HEK293 (cell line): Measurements from ENCODE around the gene HPS4.

Experiments
- CTCF ChIA-PET: fragments of 350-600 bp; formaldehyde crosslinking; extraction: SDS; loops from one replicate; lab custom pipeline; 2021; ENCODE audit warnings: antibody characterized with exemption; lab: Yijun Ruan, JAX
- POLR2A ChIA-PET: fragments of 300-600 bp; formaldehyde crosslinking; extraction: SDS; loops from one replicate; lab custom pipeline; 2020; ENCODE audit warnings: antibody characterized with exemption, inconsistent platforms; lab: Yijun Ruan, JAX
- H3K27ac ChIP-seq: fragments of 200-500 bp; sonication (Bioruptor generic); 2 replicates; pipeline ENCODE4 v1.5.1; 2014; ENCODE audit warnings: low read depth, low read length, control low read depth, inconsistent platforms; ENCODE audit errors: extremely low read depth
- H3K36me3 ChIP-seq, 2 experiments: fragments of 200-500 bp in 1 of 2; sonication (Bioruptor generic) in 1 of 2; 1 replicate in 1 of 2; 2 replicates in 1 of 2; pipeline ENCODE4 v1.5.1; 2014 to 2017; ENCODE audit warnings: inconsistent platforms in 2 of 2, low read length in 2 of 2; ENCODE audit not compliant: control insufficient read depth in 2 of 2, insufficient read depth in 1 of 2
- H3K4me1 ChIP-seq: fragments of 200-500 bp; sonication (Bioruptor generic); 2 replicates; pipeline ENCODE4 v1.5.1; 2014; ENCODE audit warnings: mild to moderate bottlenecking, low read length, inconsistent platforms; ENCODE audit not compliant: control insufficient read depth, insufficient read depth
- H3K4me3 ChIP-seq: 2 replicates; pipeline ENCODE4 v1.5.1; 2011; ENCODE audit warnings: low read depth, mild to moderate bottlenecking, control low read depth, low read length, moderate library complexity
- H3K9me3 ChIP-seq: fragments of 200-500 bp; sonication (Bioruptor generic); 2 replicates; pipeline ENCODE4 v1.5.1; 2014; ENCODE audit warnings: low read depth, low read length, inconsistent platforms; ENCODE audit not compliant: control insufficient read depth, insufficient read depth
- BCL11A ChIP-seq: fragments of 450-650 bp; formaldehyde crosslinking; IDR thresholded peaks from 2 replicates; pipeline ENCODE4 v1.5.1; 2016; ENCODE audit warnings: low read depth, missing biosample characterization, missing genetic modification characterization
- GLI2 ChIP-seq: fragments of 450-650 bp; formaldehyde crosslinking; IDR thresholded peaks from 2 replicates; pipeline ENCODE4; 2017; ENCODE audit warnings: missing biosample characterization, missing genetic modification characterization, low read depth, borderline replicate concordance
- KLF16 ChIP-seq: fragments of 450-650 bp; formaldehyde crosslinking; IDR thresholded peaks from 2 replicates; pipeline ENCODE4 v1.5.1; 2017; ENCODE audit warnings: missing biosample characterization, missing genetic modification characterization
- MEIS1 ChIP-seq: sonication (generic); formaldehyde crosslinking; IDR thresholded peaks from 2 replicates; pipeline ENCODE4 v1.8.1; 2022; ENCODE audit warnings: missing genetic modification reagents, mild to moderate bottlenecking, borderline replicate concordance
- TSHZ1 ChIP-seq: fragments of 450-650 bp; formaldehyde crosslinking; IDR thresholded peaks from 2 replicates; pipeline ENCODE4 v1.5.1; 2016; ENCODE audit warnings: missing biosample characterization, missing genetic modification characterization, borderline replicate concordance
- YY1 ChIP-seq: fragments of 450-650 bp; formaldehyde crosslinking; IDR thresholded peaks from 2 replicates; pipeline ENCODE4 v1.5.1; 2018; ENCODE audit warnings: missing biosample characterization, missing genetic modification characterization
- ZFP69B ChIP-seq: fragments of 450-650 bp; formaldehyde crosslinking; IDR thresholded peaks from 2 replicates; pipeline ENCODE4 v1.5.1; 2016; ENCODE audit warnings: missing biosample characterization, missing genetic modification characterization
- ZNF211 ChIP-seq: fragments of 450-650 bp; formaldehyde crosslinking; IDR thresholded peaks from 2 replicates; pipeline ENCODE4 v1.5.1; 2016; ENCODE audit warnings: low read depth, missing biosample characterization, missing genetic modification characterization
- ZNF394 ChIP-seq: fragments of 450-650 bp; formaldehyde crosslinking; IDR thresholded peaks from 2 replicates; pipeline ENCODE4 v1.5.1; 2016; ENCODE audit warnings: missing biosample characterization, missing genetic modification characterization, mild to moderate bottlenecking, moderate library complexity, borderline replicate concordance
- ZNF600 ChIP-seq: fragments of 450-650 bp; formaldehyde crosslinking; IDR thresholded peaks from 2 replicates; pipeline ENCODE4 v1.5.1; 2016; ENCODE audit warnings: missing biosample characterization, missing genetic modification characterization
- ZNF629 ChIP-seq: fragments of 450-650 bp; formaldehyde crosslinking; IDR thresholded peaks from 2 replicates; pipeline ENCODE4 v1.5.1; 2017; ENCODE audit warnings: missing biosample characterization, missing genetic modification characterization
- ZNF660 ChIP-seq: fragments of 450-650 bp; IDR thresholded peaks from 2 replicates; pipeline ENCODE4 v1.5.1; 2018; ENCODE audit warnings: missing biosample characterization, mild to moderate bottlenecking, missing genetic modification characterization
- ZNF701 ChIP-seq: fragments of 450-650 bp; formaldehyde crosslinking; IDR thresholded peaks from 2 replicates; pipeline ENCODE4 v1.5.1; 2016; ENCODE audit warnings: missing biosample characterization, missing genetic modification characterization
- TF ChIP-seq, protein P1 (sequence below): fragments of 450-650 bp; formaldehyde crosslinking; IDR thresholded peaks from 2 replicates; pipeline ENCODE4 v1.5.1; 2016; ENCODE audit warnings: missing biosample characterization, missing genetic modification characterization
- TF ChIP-seq, protein P2 (sequence below): fragments of 450-650 bp; formaldehyde crosslinking; optimal IDR thresholded peaks from 2 replicates; pipeline ENCODE3; 2016; ENCODE audit warnings: missing biosample characterization, mild to moderate bottlenecking, missing genetic modification characterization
- TF ChIP-seq, protein P3 (sequence below): fragments of 450-650 bp; formaldehyde crosslinking; IDR thresholded peaks from 2 replicates; pipeline ENCODE4 v1.5.1; 2016; ENCODE audit warnings: missing biosample characterization, missing genetic modification characterization, low read depth

Gene HPS4

DNA sequence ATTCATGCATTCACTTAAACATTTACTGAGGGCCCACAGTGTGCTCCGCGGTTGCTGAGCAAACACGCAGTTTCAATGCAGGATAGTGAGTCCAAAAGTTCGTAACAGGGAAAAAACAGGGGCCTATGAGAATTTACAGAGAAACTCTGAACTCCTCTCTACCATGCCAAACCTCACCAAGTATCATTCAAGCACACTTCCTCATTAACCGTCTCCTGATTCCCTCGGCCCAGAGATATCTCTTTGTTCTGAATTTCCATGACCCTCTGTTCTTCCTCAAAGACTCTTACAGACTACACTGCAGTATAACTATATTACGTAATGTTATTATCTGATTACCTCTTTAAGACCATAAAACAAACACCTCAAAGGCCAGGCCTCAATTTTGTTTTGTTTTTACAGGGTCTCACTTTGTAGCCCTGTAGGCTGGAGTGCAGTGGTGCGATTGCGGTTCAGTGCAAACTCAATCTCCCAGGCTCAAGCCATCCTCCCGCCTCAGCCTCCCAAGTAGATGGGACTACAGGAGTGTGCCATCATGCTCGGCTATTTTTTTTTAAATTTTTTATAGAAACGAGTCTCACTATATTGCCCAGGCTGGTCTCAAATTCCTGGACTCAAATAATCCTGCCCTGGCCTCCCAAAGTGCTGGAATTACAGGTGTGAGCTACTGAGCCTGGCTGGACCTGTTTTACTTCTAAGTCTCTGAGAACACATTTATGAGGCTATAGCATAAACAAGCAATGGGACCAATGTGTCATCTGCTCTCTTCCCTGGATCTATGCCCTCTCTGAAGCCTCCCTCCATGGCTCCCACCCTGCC is 3.6 kb downstream of the HPS4 start:
- ChIA-PET POLR2A (no interaction called here), CTCF (interaction anchor here (1.5 to 8.1 kb wide), 3 partner anchors 19 to 114 kb away, joined by 4 to 47 read pairs (median 7); no protein-coding TSS in a partner anchor)
- H3K9me3 ChIP-seq = no peaks in the 10 kb centered on the region
- H3K27ac ChIP-seq = no peak overlapping the region
- H3K36me3 ChIP-seq = peaks cover 26 to 51% of the 10 kb centered on the region in 2 experiments
- H3K4me1 ChIP-seq = peaks cover 4% of the 10 kb centered on the region; the same call in 1 of the 2 replicates
- H3K4me3 ChIP-seq = no peak overlapping the region
- TF ChIP-seq, protein P1, sequence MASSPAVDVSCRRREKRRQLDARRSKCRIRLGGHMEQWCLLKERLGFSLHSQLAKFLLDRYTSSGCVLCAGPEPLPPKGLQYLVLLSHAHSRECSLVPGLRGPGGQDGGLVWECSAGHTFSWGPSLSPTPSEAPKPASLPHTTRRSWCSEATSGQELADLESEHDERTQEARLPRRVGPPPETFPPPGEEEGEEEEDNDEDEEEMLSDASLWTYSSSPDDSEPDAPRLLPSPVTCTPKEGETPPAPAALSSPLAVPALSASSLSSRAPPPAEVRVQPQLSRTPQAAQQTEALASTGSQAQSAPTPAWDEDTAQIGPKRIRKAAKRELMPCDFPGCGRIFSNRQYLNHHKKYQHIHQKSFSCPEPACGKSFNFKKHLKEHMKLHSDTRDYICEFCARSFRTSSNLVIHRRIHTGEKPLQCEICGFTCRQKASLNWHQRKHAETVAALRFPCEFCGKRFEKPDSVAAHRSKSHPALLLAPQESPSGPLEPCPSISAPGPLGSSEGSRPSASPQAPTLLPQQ = peak; percentile 74
- TF ChIP-seq ZFP69B (tag by site-specific recombination) (peak; percentile 54; the same call in 1 of the 2 replicates), ZNF660 (tag by site-specific recombination) (no peak), MEIS1 (CRISPR knock-in tag) (no peak), BCL11A (no peak), ZNF600 (tag by site-specific recombination) (peak; percentile 80), GLI2 (no peak), ZNF629 (tag by site-specific recombination) (peak; percentile 60), KLF16 (no peak), TSHZ1 (no peak), ZNF211 (tag by site-specific recombination) (no peak), ZNF701 (tag by site-specific recombination) (no peak), YY1 (tag by site-specific recombination) (no peak), ZNF394 (tag by site-specific recombination) (no peak)
- TF ChIP-seq, protein P2, sequence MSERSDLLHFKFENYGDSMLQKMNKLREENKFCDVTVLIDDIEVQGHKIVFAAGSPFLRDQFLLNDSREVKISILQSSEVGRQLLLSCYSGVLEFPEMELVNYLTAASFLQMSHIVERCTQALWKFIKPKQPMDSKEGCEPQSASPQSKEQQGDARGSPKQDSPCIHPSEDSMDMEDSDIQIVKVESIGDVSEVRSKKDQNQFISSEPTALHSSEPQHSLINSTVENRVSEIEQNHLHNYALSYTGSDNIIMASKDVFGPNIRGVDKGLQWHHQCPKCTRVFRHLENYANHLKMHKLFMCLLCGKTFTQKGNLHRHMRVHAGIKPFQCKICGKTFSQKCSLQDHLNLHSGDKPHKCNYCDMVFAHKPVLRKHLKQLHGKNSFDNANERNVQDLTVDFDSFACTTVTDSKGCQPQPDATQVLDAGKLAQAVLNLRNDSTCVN (tag by site-specific recombination) = no peak
- TF ChIP-seq, protein P3, sequence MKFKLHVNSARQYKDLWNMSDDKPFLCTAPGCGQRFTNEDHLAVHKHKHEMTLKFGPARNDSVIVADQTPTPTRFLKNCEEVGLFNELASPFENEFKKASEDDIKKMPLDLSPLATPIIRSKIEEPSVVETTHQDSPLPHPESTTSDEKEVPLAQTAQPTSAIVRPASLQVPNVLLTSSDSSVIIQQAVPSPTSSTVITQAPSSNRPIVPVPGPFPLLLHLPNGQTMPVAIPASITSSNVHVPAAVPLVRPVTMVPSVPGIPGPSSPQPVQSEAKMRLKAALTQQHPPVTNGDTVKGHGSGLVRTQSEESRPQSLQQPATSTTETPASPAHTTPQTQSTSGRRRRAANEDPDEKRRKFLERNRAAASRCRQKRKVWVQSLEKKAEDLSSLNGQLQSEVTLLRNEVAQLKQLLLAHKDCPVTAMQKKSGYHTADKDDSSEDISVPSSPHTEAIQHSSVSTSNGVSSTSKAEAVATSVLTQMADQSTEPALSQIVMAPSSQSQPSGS = peak; percentile 91
